Activated naive CD4-positive, alpha-beta T cell treated with anti-CD3 and anti-CD28 coated beads, Interleukin-2, amount 50 U/mL, for 72 hours (primary cell): Measurements from ENCODE around the gene NDUFV1. TPM values are rescaled to one million over a fixed set of nuclear protein-coding genes. Genes with fewer than 3 reads are reported as not detected.
"Not testable (repeated sequence)": the region's sequence is repeated elsewhere in the genome, so short reads cannot be mapped to it uniquely, and the experiment has no call there.

ENCODE experiments used
- ATAC-seq, 2 donors: fragments of 150-1000 bp; cut with Tn5 transposase; 2 replicates each; pipeline ENCODE4 v1.10.0; 2021; ENCODE audit warnings: mild to moderate bottlenecking in 2 of 2, moderate library complexity in 2 of 2
- DNase-seq, 2 donors: peaks; one replicate each; pipeline ENCODE4 v3.0.0; 2021 to 2022; ENCODE audit warnings: low spot score in 2 of 2
- H3K27ac Mint-ChIP-seq, 2 donors: one replicate each; pipeline ENCODE4 v1.8.0; 2022; ENCODE audit warnings: mild to moderate bottlenecking in 2 of 2, mixed read lengths in 2 of 2
- H3K36me3 Mint-ChIP-seq, 2 donors: one replicate each; pipeline ENCODE4 v1.8.0; 2022; ENCODE audit warnings: mixed read lengths in 2 of 2
- H3K9me3 Mint-ChIP-seq, 2 donors: one replicate each; pipeline ENCODE4 v1.8.0; 2022; ENCODE audit warnings: mixed read lengths in 2 of 2
- total RNA-seq, 2 donors: library from RNA; stranded (reverse); gene quantifications; one replicate each; pipeline ENCODE4 v1.2.3, GENCODE V29; 2022

Gene NDUFV1
- total RNA-seq, 2 donors from 2014 or later = 237 to 286 TPM

DNA sequence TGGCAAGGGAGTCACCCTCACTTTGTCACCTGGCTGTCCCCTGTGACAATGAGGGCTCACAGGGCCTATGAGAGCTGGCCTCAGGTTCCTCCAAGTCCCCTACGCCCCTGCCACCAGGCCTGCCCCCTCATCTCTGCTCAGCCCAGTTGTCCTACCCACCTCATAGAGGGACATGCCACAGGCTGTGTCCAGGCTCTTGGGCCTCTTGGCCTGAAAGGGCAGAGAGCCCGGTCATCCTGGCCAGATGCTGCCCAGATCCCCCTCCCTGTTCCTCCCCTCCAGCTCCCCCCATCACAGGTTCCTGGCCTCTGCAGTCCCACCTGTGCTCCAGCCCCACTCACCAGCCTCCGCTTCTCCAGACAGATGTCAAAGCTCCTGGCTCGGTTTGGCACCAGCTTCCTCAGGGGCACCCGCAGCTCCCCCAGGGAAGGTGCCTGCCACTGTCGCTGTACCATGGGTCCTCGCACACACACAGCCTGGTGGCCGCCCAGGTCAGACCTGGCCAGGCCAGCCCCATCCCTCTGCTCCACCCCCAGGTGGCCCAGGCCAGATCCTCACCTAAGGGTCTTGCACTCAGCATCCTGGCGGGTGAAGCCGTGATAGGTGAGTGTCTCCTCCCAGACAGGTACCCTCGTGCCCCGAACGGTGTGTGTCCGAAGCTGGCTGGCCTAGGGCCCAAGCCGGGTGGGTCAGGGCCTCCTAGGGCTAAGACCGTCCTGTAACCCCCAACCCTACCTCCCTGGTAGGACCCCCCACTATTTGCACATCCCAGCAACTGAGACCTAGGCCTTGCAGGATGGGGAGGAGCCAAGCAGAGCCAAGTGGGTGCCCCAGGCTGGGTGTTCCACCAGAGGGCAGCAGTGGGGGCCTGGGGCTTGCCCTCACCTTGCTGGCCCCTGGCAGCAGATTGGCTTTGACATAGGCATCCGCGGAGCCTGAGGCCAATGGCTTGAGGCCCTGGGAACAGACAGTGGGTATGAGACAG, 8.3 kb downstream of the NDUFV1 start:
- Mint-ChIP-seq H3K36me3 (no peaks in the 10 kb centered on the region), H3K9me3 (no peaks in the 10 kb centered on the region), H3K27ac (peak overlapping the region; percentile 91 to 98)
- ATAC-seq = peak; percentile 55 to 72
- DNase-seq = peak; percentile 81 to 86

DNA sequence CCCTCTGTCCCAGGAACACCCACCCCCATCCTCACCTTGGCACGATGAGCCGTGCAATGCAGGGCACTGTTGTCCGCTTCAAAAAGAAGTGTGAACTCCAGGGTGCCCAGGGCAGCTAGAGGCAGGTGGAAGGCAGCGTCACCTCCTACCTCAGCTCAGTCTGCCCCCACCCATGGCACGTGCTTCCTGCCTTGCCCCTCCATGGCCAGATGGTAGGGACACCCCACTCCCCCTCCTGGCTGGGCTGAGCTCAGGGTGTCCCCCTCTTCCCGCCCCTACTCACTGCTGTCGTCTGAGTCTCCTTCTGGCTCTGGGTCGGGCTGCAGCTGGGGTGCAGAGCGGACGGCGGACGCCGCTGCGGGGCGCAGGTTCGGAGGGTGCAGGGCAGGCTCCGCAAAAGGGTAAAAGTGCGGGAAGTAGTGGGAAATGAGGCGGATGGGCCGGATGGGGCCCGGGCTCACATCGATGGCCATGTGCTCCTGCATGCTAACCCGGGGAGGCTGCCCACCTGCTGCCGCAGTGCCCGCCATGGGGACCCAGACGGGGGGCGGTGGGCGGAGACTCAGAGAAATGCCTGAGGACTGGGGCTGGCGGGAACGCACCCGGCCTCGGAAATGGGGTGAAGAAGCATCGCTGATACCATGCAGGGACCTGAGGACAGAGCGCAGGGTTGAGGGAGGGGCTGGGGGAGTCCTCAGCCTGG, 9.1 kb downstream of the NDUFV1 start:
- Mint-ChIP-seq H3K27ac (peak overlapping the region; percentile 44 to 98), H3K36me3 (no peaks in the 10 kb centered on the region), H3K9me3 (no peaks in the 10 kb centered on the region)
- peak in 1 of 2 donors; percentile 25 for ATAC-seq
- no peak for DNase-seq

DNA sequence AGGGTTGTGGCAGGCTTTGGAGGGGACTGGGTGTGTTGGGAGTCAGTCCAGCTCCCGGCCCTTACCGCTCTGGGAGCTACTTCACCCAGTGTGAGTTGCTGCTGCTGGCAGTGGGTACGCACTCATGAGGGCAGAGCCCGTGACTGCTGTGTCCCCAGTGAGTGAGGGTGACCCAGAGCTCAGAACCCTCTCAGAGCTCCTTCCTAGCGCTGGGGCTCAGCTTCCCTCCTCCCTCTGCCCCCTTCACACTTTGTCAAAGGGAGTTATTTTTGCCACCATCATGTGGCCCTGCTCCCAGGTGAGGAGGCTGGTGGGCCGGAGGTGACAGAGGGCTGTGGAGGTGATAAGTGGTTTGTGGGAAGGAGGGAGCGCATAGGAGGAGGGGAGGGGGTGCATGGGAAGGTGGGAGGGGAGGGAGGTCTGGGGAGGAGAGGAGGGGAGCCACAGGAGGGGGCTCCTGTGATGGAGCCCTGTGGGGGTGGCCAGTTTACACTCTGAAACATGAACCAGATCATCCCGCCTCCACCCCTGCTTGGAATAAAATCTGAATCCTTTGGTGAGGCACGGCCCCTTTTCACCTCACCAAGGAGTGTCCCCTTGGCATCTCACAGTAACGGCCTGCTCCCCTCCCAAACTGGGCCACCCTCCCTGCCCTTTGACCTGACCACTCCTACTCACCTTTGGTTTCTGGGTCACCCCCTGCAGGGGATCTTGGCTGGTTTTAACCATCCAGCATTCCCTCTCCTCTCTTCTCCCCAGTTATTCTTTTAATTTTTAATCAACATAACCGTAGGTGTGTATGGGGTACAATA, 9.9 kb downstream of the NDUFV1 start:
- Mint-ChIP-seq H3K27ac (peak overlapping the region; percentile 44 to 98), H3K9me3 (no peaks in the 10 kb centered on the region), H3K36me3 (no peaks in the 10 kb centered on the region)
- DNase-seq (no peak), ATAC-seq (peak in 1 of 2 donors; percentile 2)

DNA sequence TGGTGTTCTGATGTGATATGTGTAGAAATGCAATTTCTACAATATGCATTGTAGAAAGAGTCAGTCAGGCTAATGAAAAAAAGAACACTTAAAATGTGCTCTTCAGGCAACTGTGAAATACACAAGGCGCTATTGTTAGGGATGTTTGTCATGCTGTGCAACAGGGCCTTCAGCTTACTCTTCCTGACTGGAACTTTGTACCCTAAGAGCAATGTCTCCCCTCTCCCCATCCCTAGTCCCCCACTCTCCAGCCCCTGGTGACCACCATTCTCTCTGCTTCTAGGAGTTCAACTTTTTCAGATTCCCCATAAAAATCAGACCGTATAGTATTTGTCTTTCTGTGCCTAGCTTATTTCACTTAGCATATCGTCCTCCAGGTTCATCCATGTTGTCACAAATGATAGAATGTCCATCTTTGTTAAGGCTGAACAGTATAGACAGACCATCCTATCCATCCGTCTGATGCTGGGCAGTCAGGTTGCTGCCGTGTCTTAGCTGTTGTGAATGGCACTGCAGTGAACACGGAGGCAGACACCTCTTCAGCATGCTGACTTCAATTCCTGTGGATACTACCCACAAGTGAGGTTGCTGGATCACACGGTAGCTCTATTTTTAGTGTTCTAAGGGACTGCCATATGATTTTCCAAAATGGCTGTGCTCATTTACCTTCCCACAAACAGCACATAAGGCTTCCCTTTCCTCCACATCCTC, 10.7 kb downstream of the NDUFV1 start:
- Mint-ChIP-seq H3K27ac (peak overlapping the region in 1 of 2 donors; percentile 98), H3K36me3 (no peaks in the 10 kb centered on the region), H3K9me3 (no peaks in the 10 kb centered on the region)
- ATAC-seq (no peak), DNase-seq (no peak)

DNA sequence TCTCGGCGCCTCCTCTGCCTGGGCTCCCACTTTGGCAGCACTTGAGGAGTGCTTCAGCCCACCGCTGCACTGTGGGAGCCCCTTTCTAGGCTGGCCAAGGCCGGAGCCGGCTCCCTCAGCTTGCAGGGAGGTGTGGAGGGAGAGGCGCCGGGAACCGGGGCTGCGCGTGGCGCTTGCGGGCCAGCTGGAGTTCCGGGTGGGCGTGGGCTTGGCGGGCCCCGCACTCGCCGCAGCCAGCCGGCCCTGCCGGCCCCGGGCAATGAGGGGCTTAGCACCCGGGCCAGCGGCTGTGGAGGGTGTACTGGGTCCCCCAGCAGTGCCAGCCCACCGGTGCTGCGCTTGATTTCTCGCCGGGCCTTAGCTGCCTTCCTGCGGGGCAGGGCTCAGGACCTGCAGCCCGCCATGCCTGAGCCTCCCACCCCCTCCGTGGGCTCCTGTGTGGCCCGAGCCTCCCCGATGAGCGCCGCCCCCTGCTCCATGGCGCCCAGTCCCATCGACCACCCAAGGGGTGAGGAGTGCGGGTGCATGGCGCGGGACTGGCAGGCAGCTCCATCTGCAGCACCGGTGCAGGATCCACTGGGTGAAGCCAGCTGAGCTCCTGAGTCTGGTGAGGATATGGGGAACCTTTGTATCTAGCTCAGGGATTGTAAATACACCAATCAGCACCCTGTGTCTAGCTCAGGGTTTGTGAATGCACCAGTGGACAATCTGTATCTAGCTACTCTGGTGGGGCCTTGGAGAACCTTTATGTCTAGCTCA, 12.3 kb downstream of the NDUFV1 start:
- ATAC-seq, H3K27ac Mint-ChIP-seq, DNase-seq, H3K36me3 Mint-ChIP-seq, H3K9me3 Mint-ChIP-seq: not testable (repeated sequence)

DNA sequence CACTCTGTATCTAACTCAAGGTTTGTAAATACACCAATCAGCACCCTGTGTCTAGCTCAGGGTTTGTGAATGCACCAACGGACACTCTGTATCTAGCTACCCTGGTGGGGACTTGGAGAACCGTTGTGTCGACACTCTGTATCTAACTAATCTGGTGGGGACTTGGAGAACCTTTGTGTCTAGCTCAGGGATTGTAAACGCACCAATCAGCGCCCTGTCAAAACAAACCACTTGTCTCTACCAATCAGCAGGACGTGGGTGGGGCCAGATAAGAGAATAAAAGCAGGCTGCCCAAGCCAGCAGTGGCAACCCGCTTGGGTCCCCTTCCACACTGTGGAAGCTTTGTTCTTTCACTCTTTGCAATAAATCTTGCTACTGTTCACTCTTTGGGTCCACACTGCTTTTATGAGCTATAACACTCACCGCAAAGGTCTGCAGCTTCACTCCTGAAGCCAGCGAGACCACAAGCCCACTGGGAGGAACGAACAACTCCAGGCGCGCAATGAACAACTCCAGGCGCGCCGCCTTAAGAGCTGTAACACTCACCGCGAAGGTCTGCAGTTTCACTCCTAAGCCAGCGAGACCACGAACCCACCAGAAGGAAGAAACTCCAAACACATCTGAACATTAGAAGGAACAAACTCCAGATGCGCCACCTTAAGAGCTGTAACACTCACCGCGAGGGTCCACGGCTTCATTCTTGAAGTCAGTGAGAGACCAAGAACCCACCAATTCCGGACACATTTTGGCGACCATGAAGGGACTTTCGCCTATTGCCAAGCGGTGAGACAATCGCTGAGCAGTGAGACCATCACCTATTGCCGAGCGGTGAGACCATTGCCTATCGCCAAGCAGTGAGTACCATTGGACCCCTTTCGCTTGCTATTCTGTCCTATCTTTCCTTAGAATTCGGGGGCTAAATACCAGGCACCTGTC, 13.2 kb downstream of the NDUFV1 start:
- H3K9me3 Mint-ChIP-seq, H3K36me3 Mint-ChIP-seq, ATAC-seq, DNase-seq: not testable (repeated sequence)
- H3K27ac Mint-ChIP-seq = peak overlapping the region in 1 of 2 donors; percentile 75

DNA sequence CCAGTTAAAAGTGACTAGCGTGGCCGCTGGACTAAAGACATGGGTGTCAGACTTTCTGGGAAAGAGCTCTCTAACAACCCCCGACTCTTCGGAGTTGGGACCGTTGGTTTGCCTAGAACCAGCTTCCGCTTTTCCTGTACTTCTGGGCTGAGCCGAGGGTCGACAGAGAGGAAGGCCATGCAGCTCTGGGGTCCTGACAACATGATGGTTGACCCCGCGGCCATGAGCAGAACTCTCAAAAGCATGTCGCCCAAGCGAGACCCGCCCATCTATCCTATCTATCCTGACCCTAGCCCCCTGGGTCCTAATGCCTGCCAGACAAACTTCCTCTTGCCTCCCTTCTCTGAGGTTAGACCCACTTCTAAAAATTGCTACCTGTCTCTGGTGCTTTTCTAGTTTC, 13.9 kb downstream of the NDUFV1 start:
- not testable (repeated sequence) for H3K27ac Mint-ChIP-seq, H3K36me3 Mint-ChIP-seq, ATAC-seq, DNase-seq, H3K9me3 Mint-ChIP-seq

DNA sequence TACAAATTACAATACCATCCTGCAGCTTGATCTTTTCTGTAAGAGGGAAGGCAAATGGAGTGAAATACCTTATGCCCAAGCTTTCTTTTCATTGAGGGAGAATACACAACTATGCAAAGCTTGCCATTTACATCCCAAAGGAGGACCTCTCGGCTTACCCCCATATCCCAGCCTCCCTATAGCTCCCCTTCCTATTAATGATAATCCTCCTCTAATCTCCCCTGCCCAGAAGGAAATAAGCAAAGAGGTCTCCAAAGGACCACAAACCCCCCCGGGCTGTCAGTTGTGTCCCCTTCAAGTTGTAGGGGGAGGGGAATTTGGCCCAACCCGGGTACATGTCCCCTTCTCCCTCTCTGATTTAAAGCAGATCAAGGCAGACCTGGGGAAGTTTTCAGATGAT, 15.2 kb downstream of the NDUFV1 start:
- ATAC-seq, H3K36me3 Mint-ChIP-seq, H3K27ac Mint-ChIP-seq, H3K9me3 Mint-ChIP-seq, DNase-seq: not testable (repeated sequence)

DNA sequence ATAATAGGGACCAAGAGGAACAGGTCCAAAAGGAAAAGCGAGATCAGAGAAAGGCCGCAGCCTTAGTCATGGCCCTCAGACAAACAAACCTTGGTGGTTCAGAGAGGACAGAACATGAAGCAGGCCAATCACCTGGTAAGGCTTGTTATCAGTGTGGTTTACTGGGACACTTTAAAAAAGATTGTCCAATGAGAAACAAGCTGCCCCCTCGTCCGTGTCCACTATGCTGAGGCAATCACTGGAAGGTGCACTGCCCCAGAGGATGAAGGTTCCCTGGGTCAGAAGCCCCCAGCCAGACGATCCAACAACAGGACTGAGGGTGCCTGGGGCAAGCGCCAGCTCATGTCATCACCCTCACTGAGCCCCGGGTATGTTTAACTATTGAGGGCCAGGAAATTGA, 16.2 kb downstream of the NDUFV1 start:
- ATAC-seq, H3K36me3 Mint-ChIP-seq, H3K27ac Mint-ChIP-seq: not testable (repeated sequence)

DNA sequence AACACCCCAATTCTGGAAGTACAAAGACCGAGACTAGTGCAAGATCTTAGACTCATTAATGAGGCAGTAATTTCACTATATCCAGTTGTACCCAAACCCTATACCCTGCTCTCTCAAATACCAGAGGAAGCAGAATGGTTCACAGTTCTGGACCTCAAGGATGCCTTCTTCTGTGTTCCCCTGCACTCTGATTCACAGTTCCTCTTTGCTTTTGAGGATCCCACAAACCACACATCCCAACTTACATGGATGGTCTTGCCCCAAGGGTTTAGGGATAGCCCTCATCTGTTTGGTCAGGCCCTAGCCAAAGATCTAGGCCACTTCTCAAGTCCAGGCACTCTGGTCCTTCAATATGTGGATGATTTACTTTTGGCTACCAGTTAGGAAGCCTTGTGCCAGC, 17.1 kb downstream of the NDUFV1 start:
- not testable (repeated sequence) for H3K9me3 Mint-ChIP-seq, ATAC-seq, DNase-seq, H3K27ac Mint-ChIP-seq, H3K36me3 Mint-ChIP-seq

More for the DNA sequence above, 16.2 kb downstream of the NDUFV1 start:
- DNase-seq, H3K9me3 Mint-ChIP-seq: not testable (repeated sequence)

DNA sequence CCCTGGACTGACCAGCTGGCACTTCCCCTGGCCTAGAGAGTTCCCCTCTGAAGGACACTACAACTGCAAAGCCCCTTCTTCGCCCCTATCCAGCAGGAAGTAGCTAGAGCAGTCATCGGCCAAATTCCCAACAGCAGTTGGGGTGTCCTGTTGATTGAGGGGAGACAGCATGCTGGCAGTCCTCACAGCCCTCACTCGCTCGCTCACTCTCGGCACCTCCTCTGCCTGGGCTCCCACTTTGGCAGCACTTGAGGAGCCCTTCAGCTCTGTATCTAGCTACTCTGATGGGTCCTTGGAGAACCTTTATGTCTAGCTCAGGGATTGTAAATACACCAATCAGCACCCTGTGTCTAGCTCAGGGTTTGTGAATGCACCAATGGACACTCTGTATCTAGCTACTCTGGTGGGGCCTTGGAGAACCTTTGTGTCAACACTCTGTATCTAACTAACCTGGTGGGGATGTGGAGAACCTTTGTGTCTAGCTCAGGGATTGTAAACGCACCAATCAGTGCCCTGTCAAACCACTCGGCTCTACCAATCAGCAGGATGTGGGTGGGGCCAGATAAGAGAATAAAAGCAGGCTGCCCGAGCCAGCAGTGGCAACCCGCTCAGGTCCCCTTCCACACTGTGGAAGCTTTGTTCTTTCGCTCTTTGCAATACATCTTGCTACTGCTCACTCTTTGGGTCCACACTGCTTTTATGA, 19.5 kb downstream of the NDUFV1 start:
- DNase-seq, ATAC-seq: not testable (repeated sequence)

DNA sequence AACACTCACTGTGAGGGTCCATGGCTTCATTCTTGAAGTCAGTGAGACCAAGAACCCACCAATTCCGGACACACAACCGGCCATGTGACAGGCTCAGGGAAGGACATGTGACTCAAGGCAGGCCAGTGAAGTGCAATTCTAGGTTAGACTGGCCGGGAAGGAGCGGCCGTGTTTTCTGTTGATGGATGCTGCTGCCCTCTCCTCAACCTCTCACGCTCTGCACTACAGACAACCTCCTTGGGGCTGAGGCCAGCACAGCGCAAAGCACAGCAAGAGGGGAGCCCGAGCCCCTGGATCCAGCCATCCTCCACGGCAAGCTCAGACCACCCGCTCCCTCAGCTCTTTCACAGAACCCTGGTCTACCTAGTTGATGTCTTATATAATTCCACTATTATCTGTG, 20.2 kb downstream of the NDUFV1 start:
- no peak for ATAC-seq
- Mint-ChIP-seq H3K27ac (no peak overlapping the region), H3K36me3 (no peaks in the 10 kb centered on the region), H3K9me3 (no peaks in the 10 kb centered on the region)
- no peak for DNase-seq

More for the DNA sequence above, 19.5 kb downstream of the NDUFV1 start:
- not testable (repeated sequence) for H3K36me3 Mint-ChIP-seq, H3K9me3 Mint-ChIP-seq
- peak overlapping the region in 1 of 2 donors; percentile 65 for H3K27ac Mint-ChIP-seq

DNA sequence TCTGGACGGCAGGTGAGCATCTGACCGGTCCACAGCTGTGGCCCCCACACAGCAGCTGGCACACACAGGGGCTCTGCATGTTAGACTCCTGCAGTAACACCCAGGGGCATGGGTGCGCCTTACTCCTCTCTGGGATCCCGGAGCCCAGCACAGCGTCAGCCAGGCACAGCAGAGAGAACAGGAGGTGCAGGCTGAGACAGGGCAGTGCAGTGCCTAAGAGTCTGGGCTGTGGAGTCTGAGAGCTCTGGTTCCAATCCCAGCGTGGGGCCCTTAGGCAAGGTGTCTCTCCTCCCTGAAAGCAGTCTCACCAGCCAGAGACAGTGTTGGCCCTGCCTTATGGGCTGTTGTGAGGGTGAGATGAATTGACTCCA, 20.7 kb downstream of the NDUFV1 start:
- Mint-ChIP-seq H3K9me3 (no peaks in the 10 kb centered on the region), H3K36me3 (no peaks in the 10 kb centered on the region)

More for the DNA sequence above, 20.7 kb downstream of the NDUFV1 start:
- ATAC-seq (no peak), DNase-seq (no peak)
- H3K27ac Mint-ChIP-seq = no peak overlapping the region
